ENCODE measurements around the gene RPS29. TPM values are rescaled to one million over a fixed set of nuclear protein-coding genes. Genes with fewer than 3 reads are reported as not detected.

Gene RPS29
- total RNA-seq: 1,000 to 10,000 TPM; 1,124 to 1,711 (median 1,654) TPM
- total RNA-seq (2013): 3,174 TPM

DNA sequence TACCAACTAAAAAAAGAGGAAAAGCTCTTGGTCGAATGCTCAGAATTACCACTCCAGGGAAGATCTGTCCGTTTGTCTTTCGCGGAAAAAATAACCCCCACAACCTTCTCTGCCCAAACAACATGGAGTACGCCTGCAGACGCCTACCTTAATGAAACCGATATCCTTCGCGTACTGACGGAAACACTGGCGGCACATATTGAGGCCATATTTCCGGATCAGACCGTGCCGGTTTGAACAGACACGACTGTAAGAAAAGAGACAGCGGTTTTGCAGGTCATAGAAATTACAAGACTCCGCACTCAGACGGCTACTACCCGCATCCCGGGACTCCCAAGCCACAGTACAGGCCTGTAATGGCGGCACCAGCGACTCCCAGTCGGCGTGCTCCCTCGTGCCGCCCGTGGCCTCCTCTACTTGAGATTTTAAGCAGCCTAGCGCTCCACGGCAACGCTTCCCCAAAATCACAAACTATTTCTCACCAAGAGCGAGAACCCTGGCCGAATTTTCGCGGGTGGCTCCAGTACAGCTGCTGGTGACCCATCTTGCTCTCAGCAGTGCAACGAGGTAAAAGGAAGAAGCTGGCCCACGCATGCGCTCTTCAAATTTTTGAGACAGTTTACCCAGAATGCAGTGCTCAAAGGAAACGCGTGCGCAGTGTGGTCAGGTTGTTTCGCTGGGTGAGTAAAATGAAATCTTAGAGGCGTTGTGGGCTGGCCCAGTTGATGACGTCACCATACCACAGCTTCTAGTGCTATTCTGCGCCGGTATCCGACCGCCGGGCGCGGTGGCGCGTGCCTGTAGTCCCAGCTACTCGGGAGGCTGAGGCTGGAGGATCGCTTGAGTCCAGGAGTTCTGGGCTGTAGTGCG, at the start of gene RPS29:
RPS29 (minus strand) TSS at position 578 of the 870 bp plus-strand sequence; CDS start at position 544, 34 bp downstream.
- TF ChIP-seq CTCF (IDR thresholded peaks at IDR 0.05): no peak
- H3K27ac ChIP-seq (ENCODE audit: low read length): peak within 1 kb of the TSS; percentile 96
- peak within 1 kb of the TSS; percentile 98 for H3K4me3 Mint-ChIP-seq
- H3K27ac Mint-ChIP-seq: peak within 1 kb of the TSS; percentile 98 to 99
- H3K9me3 ChIP-seq (ENCODE audit: control insufficient read depth, insufficient read depth, low read length): no peaks in the 10 kb centered on the region
- H3K4me1 ChIP-seq (ENCODE audit: control insufficient read depth, insufficient read depth, low read length): peaks cover 19% of the 10 kb centered on the region
- H3K9me3 Mint-ChIP-seq: no peaks in the 10 kb centered on the region
- H3K36me3 Mint-ChIP-seq: no peaks in the 10 kb centered on the region
- H3K4me1 Mint-ChIP-seq: peaks cover 44 to 54% of the 10 kb centered on the region in 2 donors
- peak; percentile 100 for DNase-seq
- H3K27me3 ChIP-seq (ENCODE audit: control insufficient read depth, insufficient read depth, low read length): no peaks in the 10 kb centered on the region
- peak; percentile 83 to 95 (median 85) for ATAC-seq
- no peaks in the 10 kb centered on the region for H3K27me3 Mint-ChIP-seq (ENCODE audit: low read depth in 2 of 2)
- H3K4me3 ChIP-seq (ENCODE audit: low read length): peak within 1 kb of the TSS; percentile 87
- H3K36me3 ChIP-seq (ENCODE audit: control insufficient read depth, insufficient read depth, low read length): peaks cover 26% of the 10 kb centered on the region
- WGBS (ENCODE audit: insufficient coverage): under 1% methylated on average over 43 of the region's 55 CpGs
- intact Hi-C loops (cut with micrococcal nuclease): loop anchor here (1.0 to 10.0 kb wide), 4 partner anchors 12 to 779 kb away; partner anchors contain the start of genes LRR1, MGAT2 and RPL36AL

GRCh38 chr14:49634547-49635334, 48.6 kb upstream of the RPS29 start, which contains the start of gene DNAAF2:
Gene DNAAF2 (minus strand): TSS chr14:49635244. CDS start chr14:49635149, 95 bp downstream.
- H3K9me3 Mint-ChIP-seq: no peaks in the 10 kb centered on the region
- H3K27me3 ChIP-seq (ENCODE audit: control insufficient read depth, insufficient read depth, low read length): no peaks in the 10 kb centered on the region
- intact Hi-C loops (cut with micrococcal nuclease): loop anchor here (1.0 to 10.0 kb wide), 8 partner anchors 14 to 590 kb away; partner anchors contain the start of genes KLHDC2, MGAT2, NEMF and POLE2
- H3K4me3 ChIP-seq (ENCODE audit: low read length): peak within 1 kb of the TSS; percentile 98
- H3K27me3 Mint-ChIP-seq (ENCODE audit: low read depth in 2 of 2): no peaks in the 10 kb centered on the region
- TF ChIP-seq CTCF (IDR thresholded peaks at IDR 0.05): no peak
- H3K4me1 Mint-ChIP-seq: peaks cover 35 to 44% of the 10 kb centered on the region in 2 donors
- ATAC-seq (peak; percentile 38 to 68 (median 43)), DNase-seq (peak; percentile 58 to 87)
- H3K27ac Mint-ChIP-seq: peak within 1 kb of the TSS; percentile 96
- peaks cover 11% of the 10 kb centered on the region for H3K36me3 ChIP-seq (ENCODE audit: control insufficient read depth, insufficient read depth, low read length)
- H3K36me3 Mint-ChIP-seq: peaks cover 7% of the 10 kb centered on the region
- under 1% methylated on average over 80 of the region's 80 CpGs for WGBS (ENCODE audit: insufficient coverage)
- no peaks in the 10 kb centered on the region for H3K9me3 ChIP-seq (ENCODE audit: control insufficient read depth, insufficient read depth, low read length)
- peaks cover 32% of the 10 kb centered on the region for H3K4me1 ChIP-seq (ENCODE audit: control insufficient read depth, insufficient read depth, low read length)
- H3K27ac ChIP-seq (ENCODE audit: low read length): peak within 1 kb of the TSS; percentile 93
- peak within 1 kb of the TSS; percentile 97 for H3K4me3 Mint-ChIP-seq

DNA sequence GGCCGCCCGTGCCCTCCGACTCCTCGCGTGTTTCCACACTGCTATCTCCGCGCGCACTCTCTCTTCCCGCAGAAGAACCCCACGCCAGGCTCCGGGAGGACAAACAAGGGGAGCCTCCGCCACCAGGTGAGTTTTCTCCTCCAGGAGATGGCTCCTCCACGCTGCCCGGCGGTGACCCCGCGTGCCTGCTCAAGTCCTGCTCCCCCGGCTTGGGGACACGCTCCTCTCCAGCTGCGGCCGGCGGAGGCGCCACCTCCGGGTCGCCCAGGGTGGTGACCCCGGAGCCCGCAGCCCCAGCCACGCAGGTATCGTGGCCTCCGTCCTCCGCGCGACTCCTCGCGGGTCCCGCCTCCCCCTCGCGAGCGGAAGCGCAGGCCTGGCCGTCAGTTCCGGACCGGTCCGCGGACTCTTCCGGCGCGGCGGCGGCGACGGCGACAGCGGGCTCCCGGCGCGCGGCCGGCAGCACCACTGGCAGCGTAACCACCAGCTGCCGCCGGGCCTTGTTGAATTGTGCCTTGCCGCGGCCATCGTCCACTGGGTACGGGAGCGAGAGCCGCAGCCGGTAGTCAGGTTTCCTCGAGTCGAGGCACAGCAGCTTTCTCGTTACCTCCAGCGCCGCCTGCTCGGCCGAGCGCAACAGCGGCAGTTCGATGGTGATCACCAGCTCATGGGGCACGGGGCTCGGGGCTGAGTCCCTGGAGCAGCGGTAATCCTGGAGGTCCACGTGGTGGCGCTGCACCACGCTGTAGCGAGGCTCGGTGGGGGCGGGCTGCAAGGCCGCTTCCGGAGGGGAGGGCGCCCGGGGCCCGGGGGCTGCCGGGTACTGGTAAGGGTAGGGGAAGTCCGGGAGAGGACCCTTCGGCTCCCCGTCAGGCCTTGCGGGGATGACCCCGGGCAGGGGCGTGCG, 47.7 kb upstream of the RPS29 start:
- Histone ChIP-seq H3K27ac (ENCODE audit: low read length) (peak overlapping the region; percentile 93), H3K4me3 (ENCODE audit: low read length) (peak overlapping the region; percentile 98), H3K9me3 (ENCODE audit: control insufficient read depth, insufficient read depth, low read length) (no peaks in the 10 kb centered on the region), H3K36me3 (ENCODE audit: control insufficient read depth, insufficient read depth, low read length) (peaks cover 10% of the 10 kb centered on the region), H3K27me3 (ENCODE audit: control insufficient read depth, insufficient read depth, low read length) (no peaks in the 10 kb centered on the region), H3K4me1 (ENCODE audit: control insufficient read depth, insufficient read depth, low read length) (peaks cover 32% of the 10 kb centered on the region)
- peak overlapping the region; percentile 97 for H3K4me3 Mint-ChIP-seq
- peak; percentile 89 for TF ChIP-seq CTCF (IDR thresholded peaks at IDR 0.05)
- peak overlapping the region; percentile 96 for H3K27ac Mint-ChIP-seq
- H3K4me1 Mint-ChIP-seq: peaks cover 31 to 44% of the 10 kb centered on the region in 2 donors
- ATAC-seq (peak; percentile 84 to 95 (median 84)), DNase-seq (peak; percentile 91 to 97)
- no peaks in the 10 kb centered on the region for H3K27me3 Mint-ChIP-seq (ENCODE audit: low read depth in 2 of 2)
- WGBS (ENCODE audit: insufficient coverage): under 1% methylated on average over 101 of the region's 101 CpGs
- intact Hi-C loops (cut with micrococcal nuclease): loop anchor here (1.0 to 10.0 kb wide), 7 partner anchors 14 to 591 kb away; partner anchors contain the start of genes KLHDC2, MGAT2, NEMF and RPL36AL
- peaks cover 6% of the 10 kb centered on the region for H3K36me3 Mint-ChIP-seq
- H3K9me3 Mint-ChIP-seq: no peaks in the 10 kb centered on the region

Measured in natural killer cell (primary cell).